HCT116 (cell line): ENCODE results near the gene NHERF1. TPM values are rescaled to one million over a fixed set of nuclear protein-coding genes. Genes with fewer than 3 reads are reported as not detected.

ENCODE experiments used
- ATAC-seq: fragments of 200-7000 bp; cut with Tn5 transposase; 2 replicates; pipeline ENCODE4 v1.9.1; 2020; ENCODE audit warnings: mild to moderate bottlenecking, moderate library complexity
- BruUV-seq: library from RNA; stranded (reverse); fragments of 400-500 nt; replicated peaks from 2 replicates; lab custom pipeline; 2021; lab: Mats Ljungman, UMichigan
- CTCF ChIA-PET: fragments of 300-600 bp; sonication (Branson Sonifier 250); formaldehyde crosslinking; loops from one replicate; lab custom pipeline; 2021; ENCODE audit warnings: antibody characterized with exemption; lab: Charles Lee
- POLR2A ChIA-PET: fragments of 300-600, 350-600 bp; sonication (Branson Sonifier 250); formaldehyde crosslinking; loops from one replicate; lab custom pipeline; 2021; ENCODE audit warnings: antibody characterized with exemption; lab: Charles Lee
- RAD21 ChIA-PET, 2 experiments: fragments of 300-600 bp; sonication (Branson Sonifier 250); formaldehyde crosslinking; loops; one replicate each; lab custom pipeline; 2023; ENCODE audit warnings: low total read pairs in 2 of 2; ENCODE audit not compliant: uncharacterized antibody in 2 of 2, unreplicated experiment in 2 of 2, low non-redundant PET in 1 of 2; lab: Charles Lee
- DNase-seq: peaks from one replicate; pipeline ENCODE4 v3.0.0-alpha.2; 2010; ENCODE audit warnings: low read depth, low spot score
- H2AFZ ChIP-seq: fragments of 200-600 bp; shearing (Covaris generic), sonication (generic); 2 replicates; pipeline ENCODE4 v1.6.1; 2017; ENCODE audit warnings: low read depth, mixed run types, mixed read lengths, antibody characterized with exemption, low read length; ENCODE audit not compliant: poor library complexity, severe bottlenecking
- H3K27ac ChIP-seq: 2 replicates; pipeline ENCODE4 v1.5.1; 2012; ENCODE audit warnings: low read depth, low read length
- H3K27me3 ChIP-seq: fragments of 200-600 bp; sonication (generic); 2 replicates; pipeline ENCODE4 v1.6.1; 2016; ENCODE audit warnings: mixed run types, low read length, mixed read lengths; ENCODE audit not compliant: insufficient read depth
- H3K36me3 ChIP-seq, 2 experiments: fragments of 200-500 bp in 1 of 2; fragments of 200-600 bp in 1 of 2; sonication (Bioruptor generic) in 1 of 2; sonication (generic) in 1 of 2; 2 replicates each; pipeline versions ENCODE4 v1.5.1 to v1.6.1; 2014 to 2016; ENCODE audit warnings: low read length in 2 of 2, inconsistent platforms in 1 of 2, mixed read lengths in 1 of 2, mixed run types in 1 of 2; ENCODE audit not compliant: insufficient read depth in 2 of 2, control insufficient read depth in 1 of 2
- H3K4me1 ChIP-seq, 2 experiments: fragments of 200-600 bp in 1 of 2; sonication (generic) in 1 of 2; 2 replicates each; pipeline versions ENCODE4 v1.5.1 to v1.6.1; 2012 to 2017; ENCODE audit warnings: low read length in 2 of 2, inconsistent platforms in 1 of 2, mild to moderate bottlenecking in 1 of 2, mixed read lengths in 1 of 2, mixed run types in 1 of 2, moderate library complexity in 1 of 2; ENCODE audit not compliant: insufficient read depth in 2 of 2, control insufficient read depth in 1 of 2
- H3K4me2 ChIP-seq: fragments of 200-600 bp; sonication (generic); 2 replicates; pipeline ENCODE4 v1.6.1; 2017; ENCODE audit warnings: mixed run types, low read length, mixed read lengths
- H3K4me3 ChIP-seq, 2 experiments: fragments of 200-600 bp in 1 of 2; sonication (generic) in 1 of 2; replicated peaks in 1 of 2; 2 replicates each; pipeline ENCODE4 v1.5.1; 2011 to 2016; ENCODE audit warnings: low read length in 2 of 2, control low read depth in 1 of 2, low read depth in 1 of 2, mild to moderate bottlenecking in 1 of 2, mixed read lengths in 1 of 2, mixed run types in 1 of 2
- H3K79me2 ChIP-seq: fragments of 200-600 bp; sonication (generic); 2 replicates; pipeline ENCODE4 v1.6.1; 2017; ENCODE audit warnings: mild to moderate bottlenecking, mixed run types, low read length, moderate library complexity, mixed read lengths; ENCODE audit not compliant: insufficient read depth
- H3K9ac ChIP-seq: fragments of 200-600 bp; sonication (generic); 2 replicates; pipeline ENCODE4 v1.6.1; 2016; ENCODE audit warnings: low read length, mixed read lengths
- H3K9me2 ChIP-seq: fragments of 200-600 bp; sonication (generic), shearing (Covaris generic); 2 replicates; pipeline ENCODE4 v1.6.1; 2017; ENCODE audit warnings: mixed run types, mild to moderate bottlenecking, moderate library complexity; ENCODE audit not compliant: insufficient read depth
- H3K9me3 ChIP-seq, 2 experiments: fragments of 200-500 bp in 1 of 2; fragments of 200-600 bp in 1 of 2; sonication (Bioruptor generic) in 1 of 2; sonication (generic) in 1 of 2; 2 replicates each; pipeline ENCODE4 v1.6.1; 2014 to 2017; ENCODE audit warnings: low read length in 2 of 2, mixed read lengths in 2 of 2, inconsistent platforms in 1 of 2, low read depth in 1 of 2, mild to moderate bottlenecking in 1 of 2, mixed run types in 1 of 2, moderate library complexity in 1 of 2; ENCODE audit not compliant: control insufficient read depth in 1 of 2, insufficient read depth in 1 of 2
- H4K20me1 ChIP-seq: fragments of 200-600 bp; sonication (generic), shearing (Covaris generic); 2 replicates; pipeline ENCODE4 v1.6.1; 2017; ENCODE audit warnings: mixed run types, mild to moderate bottlenecking, moderate library complexity; ENCODE audit not compliant: insufficient read depth
- CBX3 ChIP-seq: IDR thresholded peaks from 2 replicates; pipeline ENCODE4 v1.6.1; 2012; ENCODE audit warnings: low read depth
- EZH2 ChIP-seq: fragments of 200-600 bp; sonication (generic); IDR thresholded peaks from 2 replicates; pipeline ENCODE4 v1.6.1; 2017; ENCODE audit warnings: antibody characterized with exemption, mixed run types
- FOSL1 ChIP-seq: IDR thresholded peaks from 2 replicates; pipeline ENCODE4 v1.6.1; 2012; ENCODE audit warnings: low read depth
- MAX ChIP-seq: IDR thresholded peaks from 2 replicates; pipeline ENCODE4 v1.6.1; 2012
- SP1 ChIP-seq: IDR thresholded peaks from 2 replicates; pipeline ENCODE4 v1.6.1; 2012; ENCODE audit warnings: low read depth
- YY1 ChIP-seq: IDR thresholded peaks from 2 replicates; pipeline ENCODE4 v1.6.1; 2011; ENCODE audit warnings: low read length, low read depth, moderate library complexity, mild to moderate bottlenecking; ENCODE audit not compliant: insufficient replicate concordance; ENCODE audit errors: extremely low read depth
- intact Hi-C: fragments of 100-400 bp; cut with micrococcal nuclease; formaldehyde crosslinking; loops from 2 replicates; pipeline ENCODE4 v1.10.0; 2022
- total RNA-seq: library from RNA; stranded (reverse); gene quantifications from one replicate; pipeline ENCODE4 v1.2.1, GENCODE V29; 2021; ENCODE audit not compliant: unreplicated experiment
- TF ChIP-seq, protein P1 (sequence below): IDR thresholded peaks from 2 replicates; pipeline ENCODE4 v1.6.1; 2012; ENCODE audit warnings: low read depth
- TF ChIP-seq, protein P2 (sequence below): IDR thresholded peaks from 2 replicates; pipeline ENCODE4 v1.6.1; 2011; ENCODE audit warnings: mild to moderate bottlenecking, low read length, moderate library complexity; ENCODE audit not compliant: insufficient replicate concordance; ENCODE audit errors: extremely low read depth

Gene NHERF1
- total RNA-seq, 1 experiment from 2014 or later = 129 TPM

GRCh38 chr17:74720506-74720905, 27.9 kb upstream of the NHERF1 start:
- intact Hi-C loops = no loop called here
- Histone ChIP-seq H3K79me2 (no peaks in the 10 kb centered on the region), H2AFZ (no peak overlapping the region), H3K4me1 (no peaks in the 10 kb centered on the region), H3K9ac (no peak overlapping the region), H4K20me1 (no peaks in the 10 kb centered on the region), H3K4me3 (no peak overlapping the region), H3K9me3 (no peaks in the 10 kb centered on the region), H3K27me3 (peaks cover 17% of the 10 kb centered on the region; the same call in 1 of the 2 replicates), H3K9me2 (no peaks in the 10 kb centered on the region)
- no peak for ATAC-seq
- ChIA-PET RAD21 (no interaction called here), POLR2A (no interaction called here)
- no peak for TF ChIP-seq FOSL1
- TF ChIP-seq YY1 = no peak
- no peak for TF ChIP-seq SP1
- no peak for TF ChIP-seq CBX3
- TF ChIP-seq, protein P1, sequence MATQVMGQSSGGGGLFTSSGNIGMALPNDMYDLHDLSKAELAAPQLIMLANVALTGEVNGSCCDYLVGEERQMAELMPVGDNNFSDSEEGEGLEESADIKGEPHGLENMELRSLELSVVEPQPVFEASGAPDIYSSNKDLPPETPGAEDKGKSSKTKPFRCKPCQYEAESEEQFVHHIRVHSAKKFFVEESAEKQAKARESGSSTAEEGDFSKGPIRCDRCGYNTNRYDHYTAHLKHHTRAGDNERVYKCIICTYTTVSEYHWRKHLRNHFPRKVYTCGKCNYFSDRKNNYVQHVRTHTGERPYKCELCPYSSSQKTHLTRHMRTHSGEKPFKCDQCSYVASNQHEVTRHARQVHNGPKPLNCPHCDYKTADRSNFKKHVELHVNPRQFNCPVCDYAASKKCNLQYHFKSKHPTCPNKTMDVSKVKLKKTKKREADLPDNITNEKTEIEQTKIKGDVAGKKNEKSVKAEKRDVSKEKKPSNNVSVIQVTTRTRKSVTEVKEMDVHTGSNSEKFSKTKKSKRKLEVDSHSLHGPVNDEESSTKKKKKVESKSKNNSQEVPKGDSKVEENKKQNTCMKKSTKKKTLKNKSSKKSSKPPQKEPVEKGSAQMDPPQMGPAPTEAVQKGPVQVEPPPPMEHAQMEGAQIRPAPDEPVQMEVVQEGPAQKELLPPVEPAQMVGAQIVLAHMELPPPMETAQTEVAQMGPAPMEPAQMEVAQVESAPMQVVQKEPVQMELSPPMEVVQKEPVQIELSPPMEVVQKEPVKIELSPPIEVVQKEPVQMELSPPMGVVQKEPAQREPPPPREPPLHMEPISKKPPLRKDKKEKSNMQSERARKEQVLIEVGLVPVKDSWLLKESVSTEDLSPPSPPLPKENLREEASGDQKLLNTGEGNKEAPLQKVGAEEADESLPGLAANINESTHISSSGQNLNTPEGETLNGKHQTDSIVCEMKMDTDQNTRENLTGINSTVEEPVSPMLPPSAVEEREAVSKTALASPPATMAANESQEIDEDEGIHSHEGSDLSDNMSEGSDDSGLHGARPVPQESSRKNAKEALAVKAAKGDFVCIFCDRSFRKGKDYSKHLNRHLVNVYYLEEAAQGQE = no peak
- TF ChIP-seq, protein P2, sequence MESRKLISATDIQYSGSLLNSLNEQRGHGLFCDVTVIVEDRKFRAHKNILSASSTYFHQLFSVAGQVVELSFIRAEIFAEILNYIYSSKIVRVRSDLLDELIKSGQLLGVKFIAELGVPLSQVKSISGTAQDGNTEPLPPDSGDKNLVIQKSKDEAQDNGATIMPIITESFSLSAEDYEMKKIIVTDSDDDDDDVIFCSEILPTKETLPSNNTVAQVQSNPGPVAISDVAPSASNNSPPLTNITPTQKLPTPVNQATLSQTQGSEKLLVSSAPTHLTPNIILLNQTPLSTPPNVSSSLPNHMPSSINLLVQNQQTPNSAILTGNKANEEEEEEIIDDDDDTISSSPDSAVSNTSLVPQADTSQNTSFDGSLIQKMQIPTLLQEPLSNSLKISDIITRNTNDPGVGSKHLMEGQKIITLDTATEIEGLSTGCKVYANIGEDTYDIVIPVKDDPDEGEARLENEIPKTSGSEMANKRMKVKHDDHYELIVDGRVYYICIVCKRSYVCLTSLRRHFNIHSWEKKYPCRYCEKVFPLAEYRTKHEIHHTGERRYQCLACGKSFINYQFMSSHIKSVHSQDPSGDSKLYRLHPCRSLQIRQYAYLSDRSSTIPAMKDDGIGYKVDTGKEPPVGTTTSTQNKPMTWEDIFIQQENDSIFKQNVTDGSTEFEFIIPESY = no peak
- TF ChIP-seq EZH2 = no peak
- no peak for TF ChIP-seq MAX
- TF ChIP-seq, all 23 proteins: peak for 0
- no peak for DNase-seq
- Histone ChIP-seq H3K36me3 (no peaks in the 10 kb centered on the region), H3K27ac (no peak overlapping the region), H3K4me2 (no peak overlapping the region)
- BruUV-seq = no TSS peak
- CTCF ChIA-PET = interaction anchor here (2.1 kb wide), 1 partner anchor 17 kb away, joined by 7 read pairs; the partner anchor contains the start of gene RAB37
